Stimulated activated CD8-positive, alpha-beta memory T cell treated with anti-CD3 and anti-CD28 coated beads, Interleukin-12 subunit alpha, Interleukin-12 subunit beta, amount 100 ng/mL, for 4 hours (primary cell): ENCODE measurements around the gene FAR1.
"Not testable (repeated sequence)": the region's sequence is repeated elsewhere in the genome, so short reads cannot be mapped to it uniquely, and the experiment has no call there.

Source experiments
- DNase-seq: peaks from one replicate; pipeline ENCODE4 v3.0.0-alpha.2; 2020; ENCODE audit warnings: low read depth

Gene FAR1

GRCh38 chr11:13705710-13706109, 37.2 kb downstream of the FAR1 start:
- DNase-seq: no peak

GRCh38 chr11:13713982-13714381, 45.5 kb downstream of the FAR1 start:
- no peak for DNase-seq

GRCh38 chr11:13717331-13717730, 48.9 kb downstream of the FAR1 start:
- no peak for DNase-seq

- DNase-seq: no peak
Observed at GRCh38 chr11:13718394-13718793, 49.9 kb downstream of the FAR1 start.

GRCh38 chr11:13720940-13721339, 52.5 kb downstream of the FAR1 start:
- DNase-seq: no peak

GRCh38 chr11:13721760-13722159, 53.3 kb downstream of the FAR1 start:
- no peak for DNase-seq

GRCh38 chr11:13726456-13726855, 58.0 kb downstream of the FAR1 start:
- DNase-seq: no peak

- DNase-seq: no peak
Observed at GRCh38 chr11:13728076-13728475, 59.6 kb downstream of the FAR1 start.

GRCh38 chr11:13734530-13734929, 66.1 kb downstream of the FAR1 start:
- DNase-seq: no peak

GRCh38 chr11:13745165-13745564, 76.7 kb downstream of the FAR1 start:
- DNase-seq: no peak

GRCh38 chr11:13753316-13753715, 84.8 kb downstream of the FAR1 start:
- not testable (repeated sequence) for DNase-seq

- DNase-seq: no peak
Observed at GRCh38 chr11:13759050-13759449, 90.6 kb downstream of the FAR1 start.

GRCh38 chr11:13760115-13760514, 91.6 kb downstream of the FAR1 start:
- no peak for DNase-seq

- no peak for DNase-seq
Observed at GRCh38 chr11:13761250-13761649, 92.8 kb downstream of the FAR1 start.

- DNase-seq: no peak
Observed at GRCh38 chr11:13761716-13762115, 93.2 kb downstream of the FAR1 start.

GRCh38 chr11:13762718-13763117, 94.2 kb downstream of the FAR1 start:
- no peak for DNase-seq

- DNase-seq: no peak
Observed at GRCh38 chr11:13763341-13763740, 94.9 kb downstream of the FAR1 start.

- DNase-seq: no peak
Observed at GRCh38 chr11:13765886-13766285, 97.4 kb downstream of the FAR1 start.

- DNase-seq: no peak
Observed at GRCh38 chr11:13767471-13767870, 99.0 kb downstream of the FAR1 start.

GRCh38 chr11:13769188-13769587, 100.7 kb downstream of the FAR1 start:
- no peak for DNase-seq

- DNase-seq: no peak
Observed at GRCh38 chr11:13771151-13771550, 102.7 kb downstream of the FAR1 start.

GRCh38 chr11:13772223-13773046, 104.0 kb downstream of the FAR1 start:
- no peak for DNase-seq

- no peak for DNase-seq
Observed at GRCh38 chr11:13775471-13775870, 107.0 kb downstream of the FAR1 start.

GRCh38 chr11:13776134-13776815, 107.8 kb downstream of the FAR1 start:
- peak; percentile 5 for DNase-seq
